K562 (cell line): ENCODE data around the gene SLIT1. TPM values are rescaled to one million over a fixed set of nuclear protein-coding genes. Genes with fewer than 3 reads are reported as not detected.

Experiments
- ATAC-seq: fragments of 200-7000 bp; cut with Tn5 transposase; 3 replicates; pipeline ENCODE4 v1.9.1; 2020; ENCODE audit warnings: moderate library complexity
- BruUV-seq: library from RNA; stranded (reverse); fragments of 400-500 nt; replicated peaks from 2 replicates; lab custom pipeline; 2021; lab: Mats Ljungman, UMichigan
- CTCF ChIA-PET: fragments of 300-600 bp; formaldehyde crosslinking; extraction: SDS; loops from one replicate; lab custom pipeline; 2021; ENCODE audit warnings: low intra/inter-chr PET ratio; lab: Yijun Ruan, JAX
- POLR2A ChIA-PET: fragments of 300-600, 350-650 bp; sonication (Branson Sonifier 250); formaldehyde crosslinking; extraction: SDS; loops from one replicate; lab custom pipeline; 2021; ENCODE audit warnings: antibody characterized with exemption, inconsistent platforms; lab: Yijun Ruan, JAX
- DNase-seq, 4 experiments: peaks; one replicate each; pipeline versions ENCODE4 v3.0.0 to v3.0.0-alpha.2; 2011 to 2018; ENCODE audit warnings: low spot score in 3 of 4, mixed read lengths in 3 of 4; ENCODE audit errors: extremely low read depth in 1 of 4
- FAIRE-seq: peaks from 2 replicates; lab custom pipeline; 2011; peaks lifted over from hg19 to GRCh38; lab: Jason Lieb, UNC
- H2AFZ ChIP-seq: 2 replicates; pipeline ENCODE4 v1.6.0; 2011; ENCODE audit warnings: low read depth, low read length, control low read depth, inconsistent platforms
- H3K27ac ChIP-seq: fragments of 200-600 bp; 3 replicates; pipeline ENCODE4 v1.8.0; 2011; ENCODE audit warnings: low read depth, mild to moderate bottlenecking, control low read depth, inconsistent platforms, low read length, moderate library complexity, mixed read lengths; ENCODE audit errors: extremely low read depth
- H3K27me3 ChIP-seq, 2 experiments: fragments of 300-600 bp in 1 of 2; 2 replicates in 1 of 2; 3 replicates in 1 of 2; pipeline versions ENCODE4 v1.6.0 to v1.8.0; 2011; ENCODE audit warnings: inconsistent platforms in 2 of 2, low read length in 2 of 2, mild to moderate bottlenecking in 1 of 2, mixed read lengths in 1 of 2, moderate library complexity in 1 of 2; ENCODE audit not compliant: control insufficient read depth in 2 of 2, insufficient read depth in 2 of 2
- H3K36me3 ChIP-seq: fragments of 300-600 bp; 3 replicates; pipeline ENCODE4 v1.8.0; 2011; ENCODE audit warnings: mild to moderate bottlenecking, low read length, inconsistent platforms; ENCODE audit not compliant: control insufficient read depth, insufficient read depth
- H3K4me1 ChIP-seq, 2 experiments: fragments of 200-600 bp in 1 of 2; replicated peaks in 1 of 2; 2 replicates in 1 of 2; 3 replicates in 1 of 2; pipeline versions ENCODE4 v1.5.1 to v1.8.0; 2011; ENCODE audit warnings: inconsistent platforms in 2 of 2, low read length in 2 of 2, mild to moderate bottlenecking in 1 of 2, mixed read lengths in 1 of 2, moderate library complexity in 1 of 2; ENCODE audit not compliant: control insufficient read depth in 2 of 2, insufficient read depth in 2 of 2
- H3K4me2 ChIP-seq: 2 replicates; pipeline ENCODE4 v1.6.1; 2011; ENCODE audit warnings: low read length, control low read depth, inconsistent platforms, mixed read lengths; ENCODE audit not compliant: insufficient read depth
- H3K4me3 ChIP-seq: fragments of 200-600 bp; sonication (generic), shearing (Covaris generic); 2 replicates; pipeline ENCODE4 v1.5.1; 2016; ENCODE audit warnings: control low read depth, inconsistent platforms
- H3K79me2 ChIP-seq: fragments of 200-600 bp; 3 replicates; pipeline ENCODE4 v1.8.0; 2011; ENCODE audit warnings: low read length, inconsistent platforms; ENCODE audit not compliant: control insufficient read depth, insufficient read depth
- H3K9ac ChIP-seq, 2 experiments: 2 replicates each; pipeline versions ENCODE4 v1.6.0 to v1.6.1; 2011; ENCODE audit warnings: low read depth in 2 of 2, low read length in 2 of 2, control low read depth in 1 of 2, inconsistent platforms in 1 of 2, mild to moderate bottlenecking in 1 of 2, mixed read lengths in 1 of 2; ENCODE audit not compliant: insufficient read depth in 1 of 2
- H3K9me1 ChIP-seq: one replicate; pipeline ENCODE4 v1.6.0; 2011; ENCODE audit warnings: inconsistent platforms, mild to moderate bottlenecking, low read length, moderate library complexity; ENCODE audit not compliant: control insufficient read depth, insufficient read depth
- H3K9me3 ChIP-seq: replicated peaks from 2 replicates; pipeline ENCODE4 v1.5.1; 2011; ENCODE audit warnings: low read depth, low read length, inconsistent platforms; ENCODE audit not compliant: control insufficient read depth, insufficient read depth
- H4K20me1 ChIP-seq: replicated peaks from 2 replicates; pipeline ENCODE4 v1.6.1; 2011; ENCODE audit warnings: low read length, inconsistent platforms, mixed read lengths; ENCODE audit not compliant: control insufficient read depth, insufficient read depth
- ARHGAP35 ChIP-seq: fragments of 450-650 bp; IDR thresholded peaks from 2 replicates; pipeline ENCODE4 v1.6.1; 2018; ENCODE audit not compliant: partially characterized antibody
- ARID1B ChIP-seq: fragments of 450-650 bp; IDR thresholded peaks from 2 replicates; pipeline ENCODE4 v1.6.1; 2016; ENCODE audit warnings: antibody characterized with exemption, mild to moderate bottlenecking, inconsistent platforms
- ETS2 ChIP-seq: IDR thresholded peaks from 2 replicates; pipeline ENCODE4 v1.6.1; 2016; ENCODE audit warnings: borderline replicate concordance, missing genetic modification characterization, mild to moderate bottlenecking, moderate library complexity, missing compliant biosample characterization; ENCODE audit not compliant: poor library complexity, severe bottlenecking
- FOXK2 ChIP-seq, 2 experiments: fragments of 450-650 bp; IDR thresholded peaks in 1 of 2; conservative IDR thresholded peaks in 1 of 2; 2 replicates each; pipeline ENCODE4 v1.6.1; 2016; ENCODE audit warnings: low read depth in 2 of 2, mild to moderate bottlenecking in 1 of 2
- HMGN3 ChIP-seq: IDR thresholded peaks from 2 replicates; pipeline ENCODE4 v1.6.1; 2011; ENCODE audit warnings: borderline replicate concordance, low read depth, mild to moderate bottlenecking, mixed read lengths, low read length; ENCODE audit not compliant: insufficient read length; ENCODE audit errors: extremely low read depth
- TCF7 ChIP-seq: sonication (generic); IDR thresholded peaks from 2 replicates; pipeline ENCODE4 v1.6.1; 2016; ENCODE audit warnings: antibody characterized with exemption, borderline replicate concordance
- ZBTB7A ChIP-seq: IDR thresholded peaks from 2 replicates; pipeline ENCODE4 v1.6.1; 2011; ENCODE audit warnings: low read depth, mild to moderate bottlenecking, low read length, moderate library complexity, borderline replicate concordance; ENCODE audit not compliant: control insufficient read depth
- ZNF407 ChIP-seq: fragments of 450-650 bp; IDR thresholded peaks from 2 replicates; pipeline ENCODE4 v1.6.1; 2016; ENCODE audit warnings: low read depth
- ZNF584 ChIP-seq: fragments of 200-800 bp; sonication (Bioruptor generic); IDR thresholded peaks from 2 replicates; pipeline ENCODE4 v1.6.1; 2016; ENCODE audit warnings: low read depth, mild to moderate bottlenecking, missing genetic modification characterization, missing compliant biosample characterization
- ZNF79 ChIP-seq: fragments of 250-450 bp; sonication (Bioruptor Pico); IDR thresholded peaks from 2 replicates; pipeline ENCODE4 v1.4.0; 2020; ENCODE audit warnings: low read depth, mild to moderate bottlenecking, moderate library complexity
- WGBS: fragments of 100-300 bp; shearing (Covaris generic); methylation state at CpG from one replicate; pipeline ENCODE4 v1.1.6; 2016; ENCODE audit warnings: low coverage, mixed read lengths; ENCODE audit not compliant: insufficient coverage; ENCODE audit errors: missing lambda C conversion rate; 5-methylcytosine and 5-hydroxymethylcytosine counted together
- in situ Hi-C: fragments of 300-500 bp; cut with MboI; formaldehyde crosslinking; loops from 4 replicates; pipeline ENCODE4 v1.15.0; 2018; ENCODE audit warnings: inconsistent platforms, mixed read lengths
- intact Hi-C: fragments of 100-400 bp; cut with micrococcal nuclease; formaldehyde crosslinking; loops from 2 replicates; pipeline ENCODE4 v1.14.2; 2022
- polyA plus RNA-seq, 8 experiments: library from polyadenylated mRNA; depleted of rRNA in 4 of 8; stranded (reverse) in 5 of 8; unstranded in 3 of 8; fragments of >200 nt; fragmentation: Nextera tagmentation in 2 of 8; fragmentation: Illumina TruSeq in 1 of 8; extraction: Ambion mirVana in 2 of 8; extraction: Trizol in 1 of 8; gene quantifications; 2 replicates each; pipeline versions ENCODE4 v1.2.1 to v1.2.3, GENCODE V29; 2011 to 2014; ENCODE audit warnings: inconsistent platforms in 1 of 8, missing spikeins in 1 of 8
- total RNA-seq, 7 experiments: library from RNA; depleted of rRNA in 6 of 7; stranded (reverse); fragments of >200 nt in 6 of 7; fragmentation: Illumina TruSeq in 2 of 7; extraction: Trizol in 2 of 7; gene quantifications; 2 replicates each; pipeline versions ENCODE4 v1.2.1 to v1.2.3, GENCODE V29; 2011 to 2021; ENCODE audit warnings: low replicate concordance in 1 of 7

SLIT1 gene
- total and polyA plus RNA-seq, 9 of the 15 experiments (the other 6 are each of a cell fraction or from before 2014, with no cell fraction given): 0.01 to 0.11 (median 0.04) TPM; not detected in 3

GRCh38 chr10:97001183-97001991 lies 184.4 kb downstream of the SLIT1 start:
- Histone ChIP-seq H3K36me3 (no peaks in the 10 kb centered on the region), H3K27ac (no peak overlapping the region), H3K27me3 (no peaks in the 10 kb centered on the region), H3K9me3 (no peaks in the 10 kb centered on the region), H4K20me1 (no peaks in the 10 kb centered on the region), H3K79me2 (no peaks in the 10 kb centered on the region), H3K9ac (no peak overlapping the region), H3K4me3 (no peak overlapping the region), H3K4me2 (no peak overlapping the region), H3K4me1 (peaks cover 2 to 3% of the 10 kb centered on the region in 2 experiments; a peak in 2 of 5 replicates), H2AFZ (no peak overlapping the region), H3K9me1 (no peaks in the 10 kb centered on the region)
- no TSS peak for BruUV-seq
- ATAC-seq (no peak), DNase-seq (no peak), FAIRE-seq (no peak)
- WGBS: 43% methylated on average over 12 of the region's 17 CpGs
- in situ Hi-C loops (no loop called here), intact Hi-C loops (no loop called here)
- ChIA-PET POLR2A (interaction anchor here (0.7 kb wide), 2 partner anchors 9 to 56 kb away, joined by 3 to 4 read pairs; no protein-coding TSS in a partner anchor), CTCF (no interaction called here)
- no peak for TF ChIP-seq ZNF79 (CRISPR knock-in tag)
- no peak for TF ChIP-seq ZNF407
- TF ChIP-seq ZNF584: no peak
- no peak for TF ChIP-seq ARHGAP35
- TF ChIP-seq ZBTB7A: no peak
- no peak for TF ChIP-seq HMGN3
- no peak for TF ChIP-seq TCF7
- no peak for TF ChIP-seq ARID1B
- no peak for TF ChIP-seq FOXK2 (conservative IDR thresholded peaks at IDR 0.05 in 1 of 2, IDR thresholded peaks at IDR 0.05 in 1 of 2; ENCODE audit: low read depth in 2 of 2)
- TF ChIP-seq ETS2: no peak
